H1 (cell line): Measurements from ENCODE around the gene ASTN1. TPM values are rescaled to one million over a fixed set of nuclear protein-coding genes. Genes with fewer than 3 reads are reported as not detected.

Experiments used
- CTCF ChIA-PET: fragments of 300-600 bp; sonication (Branson Sonifier 250); formaldehyde crosslinking; loops from one replicate; lab custom pipeline; 2021; ENCODE audit not compliant: partially characterized antibody; lab: Charles Lee
- POLR2A ChIA-PET: fragments of 300-600 bp; sonication (Branson Sonifier 250); formaldehyde crosslinking; loops from one replicate; lab custom pipeline; 2021; ENCODE audit warnings: inconsistent platforms; ENCODE audit not compliant: partially characterized antibody; lab: Charles Lee
- DNase-seq, 2 experiments: peaks; one replicate each; pipeline versions ENCODE4 v3.0.0 to v3.0.0-alpha.2; 2010 to 2022; ENCODE audit warnings: low spot score in 2 of 2, low read depth in 1 of 2, mixed read lengths in 1 of 2
- FAIRE-seq: peaks from 2 replicates; lab custom pipeline; 2011; peaks lifted over from hg19 to GRCh38; lab: Jason Lieb, UNC
- H2AFZ ChIP-seq: 2 replicates; pipeline ENCODE4 v1.8.1; 2012; ENCODE audit warnings: low read length, inconsistent platforms
- H2AK5ac ChIP-seq: 2 replicates; pipeline ENCODE4 v1.6.1; 2013; ENCODE audit warnings: low read depth, low read length
- H2BK120ac ChIP-seq: replicated peaks from 2 replicates; pipeline ENCODE3; 2013; ENCODE audit warnings: low read depth, low read length, inconsistent platforms
- H2BK12ac ChIP-seq: 2 replicates; pipeline ENCODE4 v1.6.1; 2013; ENCODE audit warnings: low read depth, low read length
- H2BK15ac ChIP-seq: 2 replicates; pipeline ENCODE4 v1.6.1; 2013; ENCODE audit warnings: low read length
- H2BK20ac ChIP-seq: 2 replicates; pipeline ENCODE4 v1.6.1; 2013; ENCODE audit warnings: low read length
- H2BK5ac ChIP-seq: 2 replicates; pipeline ENCODE4 v1.6.1; 2013; ENCODE audit warnings: low read depth, low read length
- H3K14ac ChIP-seq: 2 replicates; pipeline ENCODE4 v1.6.1; 2013; ENCODE audit warnings: inconsistent platforms; ENCODE audit not compliant: insufficient read length
- H3K18ac ChIP-seq: 2 replicates; pipeline ENCODE4 v1.6.1; 2013; ENCODE audit warnings: low read length; ENCODE audit errors: extremely low read depth
- H3K23ac ChIP-seq: 2 replicates; pipeline ENCODE4 v1.6.1; 2013; ENCODE audit warnings: inconsistent platforms; ENCODE audit not compliant: insufficient read length
- H3K23me2 ChIP-seq: 2 replicates; pipeline ENCODE4 v1.6.1; 2013; ENCODE audit warnings: low read depth, low read length
- H3K27ac ChIP-seq: 2 replicates; pipeline ENCODE4 v1.6.1; 2011; ENCODE audit warnings: low read depth, low read length, inconsistent platforms
- H3K27me3 ChIP-seq, 4 experiments: replicated peaks in 1 of 4; 1 replicate in 1 of 4; 2 replicates in 3 of 4; pipeline versions ENCODE4 v1.6.1 to v1.8.1; 2011 to 2013; ENCODE audit warnings: low read length in 3 of 4, mild to moderate bottlenecking in 3 of 4, inconsistent platforms in 2 of 4, mixed read lengths in 2 of 4, moderate library complexity in 1 of 4; ENCODE audit not compliant: control insufficient read depth in 3 of 4, insufficient read depth in 3 of 4; ENCODE audit errors: extremely low read depth in 1 of 4
- H3K36me3 ChIP-seq, 4 experiments: 2 replicates each; pipeline versions ENCODE4 v1.6.1 to v1.8.1; 2011 to 2013; ENCODE audit warnings: mild to moderate bottlenecking in 4 of 4, low read length in 3 of 4, moderate library complexity in 2 of 4, control low read depth in 1 of 4, inconsistent platforms in 1 of 4; ENCODE audit not compliant: insufficient read depth in 4 of 4, control insufficient read depth in 2 of 4
- H3K4ac ChIP-seq: replicated peaks from 2 replicates; pipeline ENCODE3; 2013; ENCODE audit warnings: low read length, low read depth, mixed read lengths, inconsistent platforms; ENCODE audit not compliant: insufficient read length
- H3K4me1 ChIP-seq, 4 experiments: replicated peaks in 1 of 4; 1 replicate in 1 of 4; 2 replicates in 3 of 4; pipeline versions ENCODE4 v1.6.1 to v1.8.1; 2011 to 2013; ENCODE audit warnings: low read length in 3 of 4, inconsistent platforms in 2 of 4, mixed read lengths in 1 of 4; ENCODE audit not compliant: insufficient read depth in 4 of 4, control insufficient read depth in 3 of 4
- H3K4me2 ChIP-seq, 2 experiments: 2 replicates each; pipeline versions ENCODE4 v1.6.1 to v1.8.1; 2011 to 2013; ENCODE audit warnings: low read depth in 2 of 2, low read length in 2 of 2, control low read depth in 1 of 2, inconsistent platforms in 1 of 2, mild to moderate bottlenecking in 1 of 2; ENCODE audit not compliant: insufficient read depth in 1 of 2
- H3K4me3 ChIP-seq, 4 experiments: fragments of 200-600, 300-600 bp in 1 of 4; sonication (generic), shearing (Covaris generic), sonication (Bioruptor Twin) in 1 of 4; 2 replicates each; pipeline versions ENCODE4 v1.5.1 to v1.8.1; 2011 to 2016; ENCODE audit warnings: low read length in 4 of 4, low read depth in 3 of 4, control low read depth in 2 of 4, inconsistent platforms in 2 of 4, mild to moderate bottlenecking in 2 of 4, mixed read lengths in 1 of 4, moderate library complexity in 1 of 4; ENCODE audit not compliant: insufficient read depth in 2 of 4; ENCODE audit errors: extremely low read depth in 1 of 4
- H3K56ac ChIP-seq: replicated peaks from 2 replicates; pipeline ENCODE3; 2013; ENCODE audit warnings: low read depth, mild to moderate bottlenecking, mixed read lengths, low read length, inconsistent platforms; ENCODE audit not compliant: insufficient read length
- H3K79me1 ChIP-seq: 2 replicates; pipeline ENCODE4 v1.6.1; 2013; ENCODE audit warnings: low read depth, low read length, control low read depth
- H3K79me2 ChIP-seq, 2 experiments: 2 replicates each; pipeline versions ENCODE4 v1.6.1 to v1.8.1; 2012 to 2013; ENCODE audit warnings: low read length in 2 of 2, mild to moderate bottlenecking in 2 of 2, inconsistent platforms in 1 of 2; ENCODE audit not compliant: insufficient read depth in 2 of 2, control insufficient read depth in 1 of 2
- H3K9ac ChIP-seq, 4 experiments: replicated peaks in 1 of 4; 1 replicate in 1 of 4; 2 replicates in 3 of 4; pipeline versions ENCODE4 v1.6.1 to v1.8.1; 2011 to 2013; ENCODE audit warnings: low read depth in 3 of 4, low read length in 3 of 4, control low read depth in 2 of 4, mild to moderate bottlenecking in 2 of 4, moderate library complexity in 2 of 4, inconsistent platforms in 1 of 4; ENCODE audit errors: extremely low read depth in 1 of 4
- H3K9me3 ChIP-seq, 2 experiments: 2 replicates each; pipeline versions ENCODE4 v1.6.1 to v1.8.1; 2012 to 2013; ENCODE audit warnings: mild to moderate bottlenecking in 2 of 2, moderate library complexity in 2 of 2, control low read depth in 1 of 2, inconsistent platforms in 1 of 2, low read depth in 1 of 2, low read length in 1 of 2, mixed read lengths in 1 of 2; ENCODE audit not compliant: insufficient read depth in 2 of 2
- H4K20me1 ChIP-seq, 2 experiments: replicated peaks in 1 of 2; 2 replicates each; pipeline versions ENCODE3 to v1.8.1; 2011 to 2013; ENCODE audit warnings: inconsistent platforms in 2 of 2, low read length in 2 of 2, mild to moderate bottlenecking in 1 of 2; ENCODE audit not compliant: insufficient read depth in 2 of 2, control insufficient read depth in 1 of 2
- H4K5ac ChIP-seq: 2 replicates; pipeline ENCODE4 v1.6.1; 2013; ENCODE audit warnings: low read length, low read depth, mixed read lengths, inconsistent platforms; ENCODE audit not compliant: insufficient read length
- H4K8ac ChIP-seq: 2 replicates; pipeline ENCODE4 v1.8.0; 2013; ENCODE audit warnings: mild to moderate bottlenecking, moderate library complexity, low read length, inconsistent platforms; ENCODE audit not compliant: insufficient read depth; ENCODE audit errors: extremely low read depth
- H4K91ac ChIP-seq: replicated peaks from 2 replicates; pipeline ENCODE3; 2013; ENCODE audit warnings: low read length, mixed read lengths, inconsistent platforms; ENCODE audit not compliant: insufficient read length
- CREB1 ChIP-seq: IDR thresholded peaks from 2 replicates; pipeline ENCODE4 v1.6.1; 2012; ENCODE audit warnings: inconsistent platforms
- GABPA ChIP-seq: IDR thresholded peaks from 2 replicates; pipeline ENCODE4 v1.6.1; 2011; ENCODE audit warnings: mild to moderate bottlenecking, low read length, moderate library complexity, borderline replicate concordance; ENCODE audit not compliant: insufficient read depth
- SIX5 ChIP-seq: IDR thresholded peaks from 2 replicates; pipeline ENCODE4 v1.6.1; 2011; ENCODE audit warnings: mild to moderate bottlenecking, low read depth, low read length
- TBP ChIP-seq: IDR thresholded peaks from 2 replicates; pipeline ENCODE4 v1.6.1; 2011; ENCODE audit warnings: low read depth, low read length, improper control_type of control experiment
- WGBS, 2 experiments: shearing (Covaris generic) in 1 of 2; methylation state at CpG; one replicate each; pipeline versions ENCODE4 v1.1.6 to v1.1.7; 2013 to 2015; ENCODE audit warnings: low lambda C conversion rate in 2 of 2, mixed read lengths in 2 of 2, inconsistent platforms in 1 of 2, low coverage in 1 of 2, missing lambda C conversion rate in 1 of 2; ENCODE audit not compliant: insufficient replicate concordance in 2 of 2, insufficient coverage in 1 of 2, insufficient read length in 1 of 2; ENCODE audit errors: extremely low coverage in 1 of 2, missing lambda C conversion rate in 1 of 2; 5-methylcytosine and 5-hydroxymethylcytosine counted together
- polyA plus RNA-seq, 7 experiments: library from polyadenylated mRNA; depleted of rRNA in 3 of 7; stranded (reverse) in 5 of 7; unstranded in 2 of 7; fragments of >200 nt in 5 of 7; fragments of 200-250 nt in 2 of 7; gene quantifications; 1 replicate in 5 of 7; 2 replicates in 1 of 7; 4 replicates in 1 of 7; pipeline versions ENCODE4 v1.2.1 to v1.2.3, GENCODE V29; 2011 to 2013; ENCODE audit warnings: missing spikeins in 2 of 7, mixed read lengths in 2 of 7
- total RNA-seq: library from RNA; stranded (reverse); fragmentation: NEBNext Ultra II Directional; extraction: Animal tissue kit (Norgen Biotek cat#: 25700); gene quantifications from 2 replicates; pipeline ENCODE4 v1.2.1, GENCODE V29; 2021

Gene ASTN1
- total and polyA plus RNA-seq, 2 of the 8 experiments (the other 6 are each of a cell fraction or from before 2014, with no cell fraction given), result 2.9 to 4.1 TPM

DNA sequence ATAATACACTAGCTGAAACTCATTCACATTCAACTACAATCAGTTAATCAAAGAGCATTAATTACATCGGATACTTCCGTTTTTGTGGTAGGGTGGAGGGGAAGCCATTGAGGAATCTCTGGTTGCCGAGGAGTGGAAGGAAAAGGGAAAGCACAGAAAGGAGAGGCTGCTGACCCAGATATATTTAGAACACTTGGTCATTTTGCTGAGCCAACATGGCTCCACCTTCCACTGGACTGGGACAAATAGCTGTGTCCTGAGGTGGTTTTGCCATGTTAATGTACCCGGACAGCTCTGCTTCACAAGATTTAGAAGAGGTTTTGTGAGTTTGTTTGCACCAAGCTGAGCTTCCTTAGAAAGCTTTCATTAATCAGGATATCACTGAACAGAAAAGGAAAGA, 26.2 kb downstream of the ASTN1 start:
- Histone ChIP-seq H3K23ac (no peak overlapping the region), H2BK15ac (no peak overlapping the region), H3K23me2 (no peaks in the 10 kb centered on the region), H3K36me3 (no peaks in the 10 kb centered on the region), H2BK12ac (no peak overlapping the region), H2AFZ (no peak overlapping the region), H2BK120ac (no peak overlapping the region), H3K4me1 (peaks cover 0 to 7% (median 3%) of the 10 kb centered on the region in 4 experiments; a peak in 2 of 7 replicates), H3K4ac (no peak overlapping the region), H4K8ac (no peak overlapping the region), H3K4me2 (no peak overlapping the region), H4K91ac (no peak overlapping the region), H3K4me3 (no peak overlapping the region), H2BK20ac (no peak overlapping the region), H4K20me1 (no peaks in the 10 kb centered on the region), H2AK5ac (no peak overlapping the region), H3K56ac (no peak overlapping the region), H3K79me1 (no peaks in the 10 kb centered on the region), H3K79me2 (no peaks in the 10 kb centered on the region), H3K27me3 (no peaks in the 10 kb centered on the region), H3K14ac (no peak overlapping the region), H3K9me3 (no peaks in the 10 kb centered on the region), H3K27ac (no peak overlapping the region), H3K18ac (no peak overlapping the region), H3K9ac (no peak overlapping the region), H2BK5ac (no peak overlapping the region), H4K5ac (no peak overlapping the region)
- FAIRE-seq (no peak), DNase-seq (no peak)
- WGBS, 2 experiments, result 93% methylated on average over 4 of the region's 4 CpGs; no CpG with 5 or more reads in 1 of the 2 experiments
- ChIA-PET CTCF (interaction anchor here (0.5 to 3.2 kb wide), 31 partner anchors 9 to 1126 kb away, joined by 3 to 19 read pairs (median 4); partner anchors contain the start of genes ASTN1 and BRINP2), POLR2A (no interaction called here)
- TF ChIP-seq SIX5, result no peak
- TF ChIP-seq CREB1, result no peak
- no peak for TF ChIP-seq TBP
- no peak for TF ChIP-seq GABPA
